Tibial nerve (tissue), 4 donors: ENCODE data around the gene OSBPL10. TPM values are rescaled to one million over a fixed set of nuclear protein-coding genes. Genes with fewer than 3 reads are reported as not detected.

Experiments used
- DNase-seq, 2 donors: peaks; one replicate each; pipeline ENCODE4 v3.0.0-alpha.2; 2019; ENCODE audit warnings: low spot score in 2 of 2
- H3K27ac ChIP-seq, 4 donors: fragments of 200-600 bp; sonication (generic) in 3 of 4; one replicate each; pipeline ENCODE4 v1.5.1; 2017 to 2019; ENCODE audit warnings: mild to moderate bottlenecking in 1 of 4
- H3K27me3 ChIP-seq, 2 donors: fragments of 200-600 bp; sonication (generic) in 1 of 2; one replicate each; pipeline versions ENCODE4 v1.5.1 to v1.6.0; 2017 to 2019
- H3K36me3 ChIP-seq, 3 donors: fragments of 200-600 bp; sonication (generic); one replicate each; pipeline ENCODE4 v1.5.1; 2018 to 2019
- H3K4me1 ChIP-seq, 4 donors: fragments of 200-600 bp; sonication (generic) in 3 of 4; one replicate each; pipeline ENCODE4 v1.5.1; 2017 to 2019
- H3K4me3 ChIP-seq, 4 donors: fragments of 200-600 bp; sonication (generic) in 3 of 4; one replicate each; pipeline ENCODE4 v1.5.1; 2017 to 2019; ENCODE audit warnings: mild to moderate bottlenecking in 1 of 4, moderate library complexity in 1 of 4
- H3K9me3 ChIP-seq, 4 donors: fragments of 200-600 bp; sonication (generic) in 3 of 4; one replicate each; pipeline ENCODE4 v1.5.1; 2017 to 2019
- CTCF ChIP-seq, 5 experiments: fragments of 200-600 bp in 3 of 5; fragments of 450-650 bp in 2 of 5; sonication (generic) in 3 of 5; IDR thresholded peaks; one replicate each; pipeline ENCODE4 v1.5.1; 2016 to 2019; ENCODE audit warnings: antibody characterized with exemption in 5 of 5, mild to moderate bottlenecking in 3 of 5, moderate library complexity in 2 of 5
- EP300 ChIP-seq, 2 donors: sonication (generic); formaldehyde crosslinking; IDR thresholded peaks; one replicate each; pipeline ENCODE4 v1.6.1; 2017; ENCODE audit warnings: antibody characterized with exemption in 2 of 2, mild to moderate bottlenecking in 1 of 2
- POLR2A ChIP-seq, 2 donors: fragments of 450-650 bp; IDR thresholded peaks; one replicate each; pipeline ENCODE4 v1.6.1; 2017; ENCODE audit warnings: antibody characterized with exemption in 2 of 2, mild to moderate bottlenecking in 2 of 2, moderate library complexity in 2 of 2
- WGBS, 2 donors: methylation state at CpG; one replicate each; pipeline ENCODE4 v1.1.5; 2018; 5-methylcytosine and 5-hydroxymethylcytosine counted together
- total RNA-seq, 4 donors: library from RNA; depleted of rRNA; stranded (reverse); fragments of >200 nt; gene quantifications; one replicate each; pipeline ENCODE4 v1.1.0, GENCODE V29; 2016

The OSBPL10 gene
- total RNA-seq, 4 donors from 2014 or later, result 45.0 to 79.2 (median 60.4) TPM

DNA sequence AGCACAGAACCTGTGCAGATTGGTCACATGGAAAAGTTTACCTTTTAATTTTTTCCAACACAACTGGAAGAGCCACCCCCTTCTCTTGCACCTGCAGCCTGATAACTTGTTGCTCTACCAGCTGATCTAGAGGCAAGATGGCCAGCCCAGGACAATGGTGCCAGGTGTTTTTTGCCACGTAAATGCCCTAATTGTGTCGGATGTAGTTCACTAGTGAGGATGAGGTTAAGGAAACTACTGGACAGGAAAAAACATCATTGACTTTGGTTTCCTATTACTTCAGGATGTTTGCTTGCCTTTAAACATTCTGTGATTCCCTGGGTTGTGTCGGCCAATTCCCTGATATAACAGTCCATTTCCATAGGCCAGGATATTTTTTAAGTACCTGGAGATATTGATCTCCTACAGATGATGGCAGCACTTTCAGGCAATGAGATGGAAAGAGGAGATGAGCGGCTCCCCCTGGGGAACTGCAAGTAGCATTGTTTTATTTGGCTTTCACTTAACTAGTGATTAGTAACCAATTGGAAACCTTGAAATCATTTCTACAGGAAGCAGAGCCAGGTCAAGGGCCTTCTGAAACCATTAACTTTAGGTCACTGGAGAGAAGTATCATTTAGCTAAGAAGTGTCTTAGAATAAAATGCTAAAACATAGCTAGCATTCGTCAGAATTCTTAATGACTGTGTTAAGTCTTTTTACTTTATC, 72.5 kb downstream of the OSBPL10 start:
- H3K27ac ChIP-seq, result no peak overlapping the region
- TF ChIP-seq EP300 (IDR thresholded peaks at IDR 0.05) (no peak), CTCF (IDR thresholded peaks at IDR 0.05) (no peak), POLR2A (IDR thresholded peaks at IDR 0.05) (no peak)
- H3K4me1 ChIP-seq, result peaks cover 0 to 2% (median 0%) of the 10 kb centered on the region in 4 donors

DNA sequence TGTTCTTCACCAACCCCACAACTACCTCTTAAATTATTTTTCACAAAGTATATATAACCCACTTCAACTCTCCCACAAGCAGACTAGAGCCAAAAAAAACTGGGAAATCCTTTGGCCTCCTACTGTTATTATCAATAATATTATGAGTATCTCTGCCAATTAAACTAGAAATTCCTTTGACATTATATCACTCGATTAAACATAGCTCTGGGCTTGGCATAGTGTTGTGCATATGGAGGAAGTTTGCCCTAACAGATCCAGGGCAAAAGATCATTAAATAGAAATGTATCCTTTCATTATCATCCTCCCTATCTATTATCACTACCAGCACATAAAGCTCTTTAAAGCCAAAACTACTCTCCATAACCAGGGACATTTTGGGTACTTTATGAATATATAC, 74.9 kb downstream of the OSBPL10 start:
- peaks cover 0 to 2% (median 0%) of the 10 kb centered on the region in 4 donors for H3K4me1 ChIP-seq
- H3K9me3 ChIP-seq, result no peaks in the 10 kb centered on the region
- TF ChIP-seq POLR2A (IDR thresholded peaks at IDR 0.05), result no peak
- no peaks in the 10 kb centered on the region for H3K36me3 ChIP-seq
- H3K27me3 ChIP-seq, result no peaks in the 10 kb centered on the region
- 49 to 63% methylated on average over 1 of the region's 1 CpG for WGBS, 2 donors
- H3K27ac ChIP-seq, result no peak overlapping the region
- no peak overlapping the region for H3K4me3 ChIP-seq
- DNase-seq, result no peak

More for the DNA sequence above, 72.5 kb downstream of the OSBPL10 start:
- H3K4me3 ChIP-seq, result no peak overlapping the region
- no peaks in the 10 kb centered on the region for H3K27me3 ChIP-seq
- H3K9me3 ChIP-seq, result no peaks in the 10 kb centered on the region
- no peak for DNase-seq
- no peaks in the 10 kb centered on the region for H3K36me3 ChIP-seq
- 66% methylated on average over 5 of the region's 5 CpGs for WGBS, 2 donors

GRCh38 chr3:31903686-31904431, 77.2 kb downstream of the OSBPL10 start:
- no peak overlapping the region for H3K27ac ChIP-seq
- no peak overlapping the region for H3K4me3 ChIP-seq
- no peaks in the 10 kb centered on the region for H3K36me3 ChIP-seq
- DNase-seq, result no peak
- H3K27me3 ChIP-seq, result no peaks in the 10 kb centered on the region
- WGBS, 2 donors, result 97 to 98% methylated on average over 7 of the region's 7 CpGs
- TF ChIP-seq CTCF (IDR thresholded peaks at IDR 0.05) (no peak), POLR2A (IDR thresholded peaks at IDR 0.05) (no peak), EP300 (IDR thresholded peaks at IDR 0.05) (no peak)
- no peaks in the 10 kb centered on the region for H3K9me3 ChIP-seq
- H3K4me1 ChIP-seq, result peaks cover 0 to 14% (median 2%) of the 10 kb centered on the region in 4 donors

DNA sequence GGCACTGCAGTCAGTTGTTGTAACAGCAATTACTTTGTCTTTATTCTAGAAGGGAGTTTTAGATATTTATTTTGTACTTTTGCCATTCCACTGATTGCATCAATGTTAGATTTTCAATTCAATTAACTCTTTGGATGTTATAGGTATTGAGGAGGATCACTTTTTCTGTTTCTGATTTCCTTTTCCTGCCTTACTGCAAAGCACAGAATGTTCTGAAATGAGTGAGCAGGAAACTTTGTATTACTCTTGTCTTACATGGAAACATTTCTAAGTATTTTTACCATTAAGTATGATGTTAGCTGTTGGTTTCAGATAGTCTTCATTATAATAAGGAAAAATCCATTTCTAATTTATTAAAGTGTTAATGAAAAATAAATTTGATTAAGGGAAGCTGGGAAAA, 80.5 kb downstream of the OSBPL10 start:
- Histone ChIP-seq H3K4me3 (no peak overlapping the region), H3K4me1 (peaks cover 0 to 14% (median 2%) of the 10 kb centered on the region in 4 donors), H3K9me3 (no peaks in the 10 kb centered on the region), H3K27me3 (no peaks in the 10 kb centered on the region), H3K36me3 (no peaks in the 10 kb centered on the region), H3K27ac (peak overlapping the region in 2 of 4 donors; percentile 16 to 32)
- no peak for DNase-seq
- no peak for TF ChIP-seq POLR2A (IDR thresholded peaks at IDR 0.05)
- no peak for TF ChIP-seq CTCF (IDR thresholded peaks at IDR 0.05)
- no peak for TF ChIP-seq EP300 (IDR thresholded peaks at IDR 0.05)

- H3K27ac ChIP-seq, result no peak overlapping the region
- no peaks in the 10 kb centered on the region for H3K36me3 ChIP-seq
- peaks cover 0 to 14% (median 2%) of the 10 kb centered on the region in 4 donors for H3K4me1 ChIP-seq
- WGBS, 2 donors, result 80% methylated on average over 6 of the region's 6 CpGs
- TF ChIP-seq EP300 (IDR thresholded peaks at IDR 0.05) (no peak), POLR2A (IDR thresholded peaks at IDR 0.05) (no peak), CTCF (IDR thresholded peaks at IDR 0.05) (no peak)
- no peaks in the 10 kb centered on the region for H3K27me3 ChIP-seq
- no peaks in the 10 kb centered on the region for H3K9me3 ChIP-seq
- DNase-seq, result no peak
- no peak overlapping the region for H3K4me3 ChIP-seq
These were observed 84.2 kb downstream of the OSBPL10 start for GRCh38 chr3:31896648-31897433.
